ENCODE measurements around the gene ARHGAP26. TPM values are rescaled to one million over a fixed set of nuclear protein-coding genes. Genes with fewer than 3 reads are reported as not detected.
A peak's percentile ranks its signal among the peaks of the same experiment; 100 is the strongest.

The ARHGAP26 gene
- total and polyA plus RNA-seq, 5 donors from 2014 or later: 2.8 to 40.5 (median 5.4) TPM

DNA sequence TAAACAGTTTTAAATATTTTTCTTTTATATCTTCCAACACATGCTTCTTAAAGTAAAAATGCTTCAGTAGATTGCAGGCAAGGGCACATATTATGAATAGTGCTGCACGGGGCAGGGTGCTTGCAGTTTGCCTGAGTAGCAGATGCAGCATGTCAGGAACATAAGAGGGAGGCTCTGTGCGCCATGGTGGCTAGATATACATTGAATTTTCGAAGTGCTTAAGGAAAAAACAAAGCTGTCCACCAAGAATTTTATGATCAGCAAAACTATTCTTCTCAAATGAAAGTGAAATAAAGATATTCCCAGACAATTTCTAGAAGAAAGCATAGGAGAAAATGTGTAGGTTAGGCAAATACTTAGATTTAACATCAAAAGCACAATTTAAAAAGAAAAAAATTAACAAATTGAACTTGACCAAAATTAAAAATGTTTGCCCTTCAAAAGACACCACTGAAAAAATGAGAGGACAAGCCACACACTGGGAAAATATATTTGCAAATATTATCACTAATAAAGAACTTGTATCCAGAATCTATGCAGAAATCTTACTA is 420.2 kb downstream of the ARHGAP26 start:
- Mint-ChIP-seq H3K4me3 (no peak overlapping the region), H3K27ac (no peak overlapping the region), H3K4me1 (peaks cover 0 to 4% (median 0%) of the 10 kb centered on the region in 4 donors), H3K9me3 (peaks cover 0 to 11% (median 2%) of the 10 kb centered on the region in 7 donors), H3K36me3 (peaks cover 21% of the 10 kb centered on the region), H3K27me3 (no peaks in the 10 kb centered on the region)
- no peaks in the 10 kb centered on the region for H3K36me3 ChIP-seq (ENCODE audit: control insufficient read depth, insufficient read depth, low read length)
- H3K4me3 ChIP-seq (ENCODE audit: low read depth, low read length): no peak overlapping the region
- H3K27ac ChIP-seq (ENCODE audit: insufficient read depth, low read length, poor library complexity, severe bottlenecking): no peak overlapping the region
- DNase-seq (no peak), ATAC-seq (ENCODE audit: low read depth in 2 of 2) (no peak)
- no peaks in the 10 kb centered on the region for H3K27me3 ChIP-seq (ENCODE audit: control insufficient read depth, insufficient read depth, low read length)
- H3K4me1 ChIP-seq (ENCODE audit: control insufficient read depth, insufficient read depth, low read length, poor library complexity, severe bottlenecking): no peaks in the 10 kb centered on the region
- H3K9me3 ChIP-seq (ENCODE audit: control insufficient read depth in 2 of 2, low read length in 2 of 2): peaks cover 0 to 13% of the 10 kb centered on the region in 2 experiments

DNA sequence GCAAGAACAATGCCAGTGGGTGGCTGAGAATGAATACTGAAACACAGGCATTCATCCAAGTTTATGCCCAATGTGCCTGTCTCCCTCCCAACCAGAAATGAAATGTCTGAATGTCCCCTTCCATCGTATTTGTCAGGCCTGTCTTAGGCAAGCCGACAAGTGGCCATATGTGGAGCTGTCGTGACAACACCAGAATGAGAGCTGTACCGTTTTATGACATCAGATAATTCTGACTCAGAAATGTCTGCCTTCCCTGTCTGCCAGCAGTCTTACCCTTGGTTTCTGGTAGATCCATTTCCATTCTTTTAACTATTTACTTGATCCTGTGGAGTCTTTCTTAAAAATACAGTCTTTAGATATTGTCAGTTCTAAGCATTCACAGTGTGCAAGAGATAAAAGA is 421.5 kb downstream of the ARHGAP26 start:
- DNase-seq: no peak

DNA sequence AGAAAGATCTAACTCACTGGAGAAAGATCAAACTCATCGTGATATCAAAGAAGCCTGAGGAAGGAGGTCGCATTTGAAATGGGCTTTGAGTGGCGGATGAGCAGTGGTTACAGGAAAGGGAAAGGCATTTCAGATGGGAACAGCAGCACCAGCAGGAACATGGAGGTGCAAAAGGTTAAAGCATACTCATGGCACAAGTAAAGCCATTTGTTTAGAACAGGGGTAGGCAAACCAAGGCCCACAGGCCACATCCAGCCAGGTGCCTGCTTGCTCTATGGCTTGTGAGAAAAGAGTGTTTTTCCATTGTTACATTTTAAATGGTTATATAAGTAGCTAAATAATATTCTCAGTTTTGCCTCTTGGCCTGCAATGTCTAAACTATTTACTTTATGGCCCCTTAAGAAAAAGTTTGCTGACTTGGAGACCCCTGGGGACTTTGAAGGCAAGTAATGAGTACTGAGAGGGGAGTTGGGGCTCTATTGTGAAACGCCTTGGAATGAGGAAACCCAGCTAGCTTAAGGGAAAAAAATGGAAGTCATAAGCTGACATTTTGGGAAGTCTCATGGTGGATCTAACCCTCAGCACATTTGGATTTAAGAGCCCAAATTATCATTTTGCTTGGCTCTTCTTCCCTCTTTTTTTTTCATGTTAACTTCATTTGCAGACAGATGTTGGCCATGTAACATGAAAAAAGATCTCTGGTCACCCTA is 422.2 kb downstream of the ARHGAP26 start:
- Histone ChIP-seq H3K27ac (ENCODE audit: insufficient read depth, low read length, poor library complexity, severe bottlenecking) (no peak overlapping the region), H3K36me3 (ENCODE audit: control insufficient read depth, insufficient read depth, low read length) (no peaks in the 10 kb centered on the region), H3K9me3 (ENCODE audit: control insufficient read depth in 2 of 2, low read length in 2 of 2) (peaks cover 0 to 13% of the 10 kb centered on the region in 2 experiments), H3K4me1 (ENCODE audit: control insufficient read depth, insufficient read depth, low read length, poor library complexity, severe bottlenecking) (no peaks in the 10 kb centered on the region), H3K4me3 (ENCODE audit: low read depth, low read length) (no peak overlapping the region), H3K27me3 (ENCODE audit: control insufficient read depth, insufficient read depth, low read length) (no peaks in the 10 kb centered on the region)
- peaks cover 0 to 11% (median 2%) of the 10 kb centered on the region in 7 donors for H3K9me3 Mint-ChIP-seq
- DNase-seq (no peak), ATAC-seq (ENCODE audit: low read depth in 2 of 2) (no peak)
- peaks cover 21% of the 10 kb centered on the region for H3K36me3 Mint-ChIP-seq
- no peak overlapping the region for H3K4me3 Mint-ChIP-seq
- no peak overlapping the region for H3K27ac Mint-ChIP-seq
- no peaks in the 10 kb centered on the region for H3K4me1 Mint-ChIP-seq
- H3K27me3 Mint-ChIP-seq: no peaks in the 10 kb centered on the region

More for the DNA sequence above, 421.5 kb downstream of the ARHGAP26 start:
- Mint-ChIP-seq H3K27ac (no peak overlapping the region), H3K27me3 (no peaks in the 10 kb centered on the region), H3K36me3 (peaks cover 21% of the 10 kb centered on the region), H3K4me3 (no peak overlapping the region), H3K9me3 (peaks cover 0 to 11% (median 2%) of the 10 kb centered on the region in 7 donors), H3K4me1 (peaks cover 0 to 1% (median 0%) of the 10 kb centered on the region in 4 donors)
- no peak overlapping the region for H3K4me3 ChIP-seq (ENCODE audit: low read depth, low read length)
- no peak overlapping the region for H3K27ac ChIP-seq (ENCODE audit: insufficient read depth, low read length, poor library complexity, severe bottlenecking)
- H3K36me3 ChIP-seq (ENCODE audit: control insufficient read depth, insufficient read depth, low read length): no peaks in the 10 kb centered on the region
- H3K9me3 ChIP-seq (ENCODE audit: control insufficient read depth in 2 of 2, low read length in 2 of 2): peaks cover 0 to 13% of the 10 kb centered on the region in 2 experiments
- ATAC-seq (ENCODE audit: low read depth in 2 of 2): no peak
- H3K4me1 ChIP-seq (ENCODE audit: control insufficient read depth, insufficient read depth, low read length, poor library complexity, severe bottlenecking): no peaks in the 10 kb centered on the region
- no peaks in the 10 kb centered on the region for H3K27me3 ChIP-seq (ENCODE audit: control insufficient read depth, insufficient read depth, low read length)

DNA sequence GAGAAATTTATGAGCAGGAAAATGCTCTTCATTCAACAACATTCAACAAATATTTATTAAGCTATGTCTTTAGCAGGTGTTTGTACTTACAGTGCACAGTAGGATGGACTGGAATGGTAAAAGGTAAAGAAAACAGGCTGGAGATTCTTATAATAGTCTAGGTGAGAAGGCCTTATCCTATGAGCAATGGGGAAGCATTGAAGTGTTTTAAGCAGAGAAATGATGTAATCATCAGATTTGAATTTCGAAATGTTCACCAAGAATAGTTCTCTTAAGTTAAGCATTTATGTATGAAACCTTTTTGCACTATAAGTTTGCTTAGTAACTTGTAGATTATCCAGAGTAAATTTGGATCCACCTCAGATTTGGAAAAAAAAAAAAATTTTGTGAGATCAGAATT is 424.0 kb downstream of the ARHGAP26 start:
- H3K4me3 Mint-ChIP-seq: no peak overlapping the region
- H3K27me3 Mint-ChIP-seq: no peaks in the 10 kb centered on the region
- Histone ChIP-seq H3K36me3 (ENCODE audit: control insufficient read depth, insufficient read depth, low read length) (no peaks in the 10 kb centered on the region), H3K27me3 (ENCODE audit: control insufficient read depth, insufficient read depth, low read length) (no peaks in the 10 kb centered on the region), H3K4me3 (ENCODE audit: low read depth, low read length) (no peak overlapping the region), H3K9me3 (ENCODE audit: control insufficient read depth in 2 of 2, low read length in 2 of 2) (peaks cover 0 to 13% of the 10 kb centered on the region in 2 experiments), H3K4me1 (ENCODE audit: control insufficient read depth, insufficient read depth, low read length, poor library complexity, severe bottlenecking) (no peaks in the 10 kb centered on the region), H3K27ac (ENCODE audit: insufficient read depth, low read length, poor library complexity, severe bottlenecking) (no peak overlapping the region)
- peaks cover 15% of the 10 kb centered on the region for H3K36me3 Mint-ChIP-seq
- no peak overlapping the region for H3K27ac Mint-ChIP-seq
- DNase-seq (no peak), ATAC-seq (ENCODE audit: low read depth in 2 of 2) (no peak)
- H3K4me1 Mint-ChIP-seq: no peaks in the 10 kb centered on the region
- H3K9me3 Mint-ChIP-seq: peaks cover 1 to 11% (median 5%) of the 10 kb centered on the region in 7 donors

DNA sequence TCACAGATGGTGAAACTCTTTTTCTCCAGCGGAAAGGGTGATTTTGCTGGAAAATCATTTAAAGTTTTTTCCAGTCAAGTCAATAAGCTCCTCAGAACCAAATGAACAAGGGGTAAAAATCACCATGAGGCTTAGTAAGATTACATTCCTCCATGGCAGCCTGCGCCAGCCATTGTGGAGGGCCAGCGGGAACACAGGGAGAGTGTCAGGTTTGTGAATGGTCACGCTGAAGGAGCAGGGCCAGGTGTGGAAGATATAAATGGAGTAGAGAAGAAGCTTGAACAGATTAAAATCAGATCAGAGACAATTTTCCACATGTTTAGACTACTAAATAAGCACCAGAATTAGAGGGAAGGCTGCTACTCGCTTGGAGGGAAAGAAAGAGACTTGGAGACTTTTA is 424.5 kb downstream of the ARHGAP26 start:
- Histone ChIP-seq H3K27ac (ENCODE audit: insufficient read depth, low read length, poor library complexity, severe bottlenecking) (no peak overlapping the region), H3K4me1 (ENCODE audit: control insufficient read depth, insufficient read depth, low read length, poor library complexity, severe bottlenecking) (no peaks in the 10 kb centered on the region), H3K36me3 (ENCODE audit: control insufficient read depth, insufficient read depth, low read length) (no peaks in the 10 kb centered on the region), H3K4me3 (ENCODE audit: low read depth, low read length) (no peak overlapping the region), H3K27me3 (ENCODE audit: control insufficient read depth, insufficient read depth, low read length) (no peaks in the 10 kb centered on the region), H3K9me3 (ENCODE audit: control insufficient read depth in 2 of 2, low read length in 2 of 2) (peaks cover 0 to 11% of the 10 kb centered on the region in 2 experiments)
- Mint-ChIP-seq H3K27me3 (no peaks in the 10 kb centered on the region), H3K27ac (peak overlapping the region in 1 of 3 donors; percentile 27), H3K36me3 (peaks cover 15% of the 10 kb centered on the region), H3K9me3 (peaks cover 1 to 11% (median 5%) of the 10 kb centered on the region in 7 donors), H3K4me1 (peaks cover 0 to 1% (median 0%) of the 10 kb centered on the region in 4 donors), H3K4me3 (no peak overlapping the region)
- no peak for DNase-seq
- ATAC-seq (ENCODE audit: low read depth in 2 of 2): no peak

DNA sequence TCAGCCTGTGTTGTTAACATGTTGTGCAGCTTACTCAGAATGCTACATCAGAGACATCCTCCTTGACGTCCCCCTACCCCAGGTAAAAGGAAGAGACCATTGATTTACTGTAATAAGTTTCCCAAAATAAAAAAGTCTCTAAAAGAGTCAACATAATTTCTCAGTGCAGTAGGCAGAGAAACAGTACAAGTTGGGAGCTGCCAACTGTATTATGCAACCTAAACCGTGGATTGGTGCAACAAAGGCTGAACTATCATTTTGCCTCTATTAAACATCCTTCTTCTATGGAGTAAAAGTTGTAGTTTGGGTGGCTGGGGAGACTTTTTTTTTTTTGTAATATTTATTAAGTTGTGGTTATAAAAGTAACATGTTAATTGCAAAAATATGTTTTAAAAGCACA is 425.3 kb downstream of the ARHGAP26 start:
- Histone ChIP-seq H3K4me3 (ENCODE audit: low read depth, low read length) (no peak overlapping the region), H3K27me3 (ENCODE audit: control insufficient read depth, insufficient read depth, low read length) (no peaks in the 10 kb centered on the region), H3K4me1 (ENCODE audit: control insufficient read depth, insufficient read depth, low read length, poor library complexity, severe bottlenecking) (no peaks in the 10 kb centered on the region), H3K27ac (ENCODE audit: insufficient read depth, low read length, poor library complexity, severe bottlenecking) (no peak overlapping the region), H3K9me3 (ENCODE audit: control insufficient read depth in 2 of 2, low read length in 2 of 2) (peaks cover 0 to 4% of the 10 kb centered on the region in 2 experiments), H3K36me3 (ENCODE audit: control insufficient read depth, insufficient read depth, low read length) (no peaks in the 10 kb centered on the region)
- H3K27me3 Mint-ChIP-seq: no peaks in the 10 kb centered on the region
- H3K4me3 Mint-ChIP-seq: no peak overlapping the region
- no peak overlapping the region for H3K27ac Mint-ChIP-seq
- DNase-seq: no peak
- peaks cover 0 to 7% (median 3%) of the 10 kb centered on the region in 7 donors for H3K9me3 Mint-ChIP-seq
- no peak for ATAC-seq (ENCODE audit: low read depth in 2 of 2)
- H3K4me1 Mint-ChIP-seq: peaks cover 0 to 7% (median 0%) of the 10 kb centered on the region in 4 donors
- H3K36me3 Mint-ChIP-seq: peaks cover 10% of the 10 kb centered on the region

DNA sequence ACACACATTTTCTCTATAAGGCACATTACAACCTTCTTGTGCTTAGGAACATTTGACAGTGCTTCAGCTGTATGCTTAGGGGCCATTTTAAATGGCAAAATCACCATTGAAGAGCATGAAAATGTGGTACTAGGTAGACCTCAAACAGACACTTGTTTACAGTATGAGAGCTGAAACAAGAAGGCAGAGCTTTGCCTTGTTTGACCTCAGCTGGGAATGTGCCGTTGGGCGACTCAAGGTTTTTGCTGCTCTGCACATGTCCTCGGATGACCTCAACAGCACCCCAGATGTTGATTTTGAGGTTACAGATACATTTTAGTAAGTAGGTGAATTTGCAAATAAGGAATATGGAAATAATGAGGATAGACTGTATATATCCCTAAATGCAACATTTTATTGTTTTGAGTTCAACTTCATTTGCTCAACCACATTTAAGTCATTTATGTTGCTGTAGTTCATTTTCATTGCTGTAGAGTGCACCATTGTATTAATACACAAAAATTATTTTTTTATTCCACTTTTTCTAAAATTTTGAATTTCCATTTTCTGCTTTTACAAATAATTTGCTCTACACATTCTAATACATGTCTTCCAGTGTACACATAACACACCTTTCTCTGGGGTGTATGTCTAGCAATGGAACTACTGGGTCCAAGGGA is 426.6 kb downstream of the ARHGAP26 start:
- DNase-seq: no peak
- H3K27ac Mint-ChIP-seq: no peak overlapping the region
- no peaks in the 10 kb centered on the region for H3K36me3 ChIP-seq (ENCODE audit: control insufficient read depth, insufficient read depth, low read length)
- no peaks in the 10 kb centered on the region for H3K27me3 Mint-ChIP-seq
- no peak for ATAC-seq (ENCODE audit: low read depth in 2 of 2)
- H3K27ac ChIP-seq (ENCODE audit: insufficient read depth, low read length, poor library complexity, severe bottlenecking): no peak overlapping the region
- no peak overlapping the region for H3K4me3 ChIP-seq (ENCODE audit: low read depth, low read length)
- H3K4me1 Mint-ChIP-seq: peaks cover 0 to 7% (median 0%) of the 10 kb centered on the region in 4 donors
- peaks cover 0 to 4% (median 2%) of the 10 kb centered on the region in 7 donors for H3K9me3 Mint-ChIP-seq
- H3K9me3 ChIP-seq (ENCODE audit: control insufficient read depth in 2 of 2, low read length in 2 of 2): no peaks in the 10 kb centered on the region
- no peak overlapping the region for H3K4me3 Mint-ChIP-seq
- H3K27me3 ChIP-seq (ENCODE audit: control insufficient read depth, insufficient read depth, low read length): no peaks in the 10 kb centered on the region
- H3K4me1 ChIP-seq (ENCODE audit: control insufficient read depth, insufficient read depth, low read length, poor library complexity, severe bottlenecking): no peaks in the 10 kb centered on the region
- H3K36me3 Mint-ChIP-seq: peaks cover 4% of the 10 kb centered on the region
